Kidney epithelial cell (primary cell): ENCODE measurements around the gene PTPRD. TPM values are rescaled to one million over a fixed set of nuclear protein-coding genes. Genes with fewer than 3 reads are reported as not detected.

Experiments used
- DNase-seq: peaks from one replicate; pipeline ENCODE4 v3.0.0-alpha.2; 2010; ENCODE audit warnings: low read depth
- H3K27me3 ChIP-seq: 2 replicates; pipeline ENCODE4 v1.6.0; 2011; ENCODE audit warnings: low read length; ENCODE audit not compliant: control insufficient read depth, insufficient read depth
- H3K36me3 ChIP-seq: 2 replicates; pipeline ENCODE4 v1.5.1; 2011; ENCODE audit warnings: low read length; ENCODE audit not compliant: control insufficient read depth, insufficient read depth
- H3K4me3 ChIP-seq: 2 replicates; pipeline ENCODE4 v1.5.1; 2011; ENCODE audit warnings: low read depth, mild to moderate bottlenecking, control low read depth, low read length
- total RNA-seq: library from RNA; depleted of rRNA; stranded (reverse); fragments of >200 nt; gene quantifications from 2 replicates; pipeline ENCODE4 v1.2.3, GENCODE V29; 2015
- TF ChIP-seq, protein P1 (sequence below): IDR thresholded peaks from 2 replicates; pipeline ENCODE4 v1.5.1; 2011; ENCODE audit warnings: mild to moderate bottlenecking, moderate library complexity, low read length, control low read depth, inconsistent platforms; ENCODE audit not compliant: insufficient read depth, poor library complexity, severe bottlenecking

The PTPRD gene
- total RNA-seq, 1 donor from 2014 or later, result 18.8 TPM

- TF ChIP-seq, protein P1, sequence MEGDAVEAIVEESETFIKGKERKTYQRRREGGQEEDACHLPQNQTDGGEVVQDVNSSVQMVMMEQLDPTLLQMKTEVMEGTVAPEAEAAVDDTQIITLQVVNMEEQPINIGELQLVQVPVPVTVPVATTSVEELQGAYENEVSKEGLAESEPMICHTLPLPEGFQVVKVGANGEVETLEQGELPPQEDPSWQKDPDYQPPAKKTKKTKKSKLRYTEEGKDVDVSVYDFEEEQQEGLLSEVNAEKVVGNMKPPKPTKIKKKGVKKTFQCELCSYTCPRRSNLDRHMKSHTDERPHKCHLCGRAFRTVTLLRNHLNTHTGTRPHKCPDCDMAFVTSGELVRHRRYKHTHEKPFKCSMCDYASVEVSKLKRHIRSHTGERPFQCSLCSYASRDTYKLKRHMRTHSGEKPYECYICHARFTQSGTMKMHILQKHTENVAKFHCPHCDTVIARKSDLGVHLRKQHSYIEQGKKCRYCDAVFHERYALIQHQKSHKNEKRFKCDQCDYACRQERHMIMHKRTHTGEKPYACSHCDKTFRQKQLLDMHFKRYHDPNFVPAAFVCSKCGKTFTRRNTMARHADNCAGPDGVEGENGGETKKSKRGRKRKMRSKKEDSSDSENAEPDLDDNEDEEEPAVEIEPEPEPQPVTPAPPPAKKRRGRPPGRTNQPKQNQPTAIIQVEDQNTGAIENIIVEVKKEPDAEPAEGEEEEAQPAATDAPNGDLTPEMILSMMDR, result no peak
- Histone ChIP-seq H3K27me3 (no peaks in the 10 kb centered on the region), H3K4me3 (no peak overlapping the region), H3K36me3 (no peaks in the 10 kb centered on the region)
- DNase-seq, result no peak
These were observed 708.8 kb downstream of the PTPRD start for GRCh38 chr9:9904041-9904440.

DNA sequence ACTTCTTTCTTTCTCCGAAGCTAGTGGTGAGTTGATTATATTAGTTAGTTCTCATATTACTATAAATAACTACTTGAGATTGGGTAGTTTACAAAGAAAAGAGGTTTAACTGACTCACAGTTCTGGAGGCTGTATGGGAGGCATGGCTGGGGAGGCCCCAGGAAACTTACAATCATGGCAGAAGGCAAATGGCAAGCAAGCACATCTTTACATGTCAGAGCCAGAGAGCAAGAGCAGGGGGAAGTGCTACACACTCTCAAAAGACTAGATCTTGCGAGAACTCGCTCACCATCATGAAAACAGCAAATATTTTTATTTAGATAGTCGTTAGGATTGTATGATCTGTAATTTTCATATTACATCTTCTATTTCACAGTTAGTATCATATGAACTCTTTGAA lies 711.2 kb downstream of the PTPRD start:
- DNase-seq, result no peak
- no peaks in the 10 kb centered on the region for H3K36me3 ChIP-seq
- TF ChIP-seq, protein P1, result no peak
- no peak overlapping the region for H3K4me3 ChIP-seq
- no peaks in the 10 kb centered on the region for H3K27me3 ChIP-seq

GRCh38 chr9:9893837-9894236 lies 719.0 kb downstream of the PTPRD start:
- DNase-seq, result no peak
- TF ChIP-seq, protein P1, result no peak
- H3K27me3 ChIP-seq, result no peaks in the 10 kb centered on the region
- H3K4me3 ChIP-seq, result no peak overlapping the region
- H3K36me3 ChIP-seq, result no peaks in the 10 kb centered on the region

DNA sequence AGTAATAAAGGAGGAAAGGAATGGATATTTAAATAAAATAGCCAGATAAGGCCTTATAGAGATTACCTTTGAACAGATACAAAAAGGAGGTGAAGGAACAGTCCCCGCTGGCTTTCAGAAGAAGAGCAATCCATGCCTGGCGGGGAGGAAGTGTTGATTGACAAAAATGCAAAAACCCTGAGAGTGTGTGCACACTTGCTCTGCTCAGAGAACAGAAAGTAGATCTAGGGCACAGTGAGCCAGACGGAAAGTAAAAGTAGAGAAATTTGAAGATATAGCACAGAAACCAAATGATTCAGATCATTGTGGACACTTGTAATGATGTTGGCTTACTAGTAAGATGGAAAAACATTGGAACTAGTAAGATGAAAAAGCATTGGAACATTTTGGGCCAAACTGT lies 720.6 kb downstream of the PTPRD start:
- no peaks in the 10 kb centered on the region for H3K36me3 ChIP-seq
- TF ChIP-seq, protein P1, result no peak
- no peak for DNase-seq
- H3K4me3 ChIP-seq, result no peak overlapping the region
- no peaks in the 10 kb centered on the region for H3K27me3 ChIP-seq

DNA sequence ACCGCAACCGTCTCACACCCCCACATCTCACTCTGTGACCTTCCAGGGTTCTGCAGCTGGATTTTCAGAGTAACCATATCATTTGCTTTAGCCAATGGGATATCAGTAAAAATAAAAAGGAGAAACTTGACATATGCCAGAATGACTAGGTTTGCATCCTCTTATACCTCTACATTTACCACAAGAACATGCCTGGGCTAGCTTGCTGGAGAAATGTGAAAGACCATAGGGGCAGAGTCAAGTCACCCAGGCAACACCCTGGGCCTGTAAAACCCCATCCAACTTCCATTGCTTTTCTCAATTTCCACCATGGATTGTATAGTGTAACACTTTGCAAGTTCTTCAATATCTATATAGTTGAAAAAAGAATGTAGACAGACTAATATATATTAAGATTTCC lies 731.1 kb downstream of the PTPRD start:
- H3K4me3 ChIP-seq, result no peak overlapping the region
- H3K27me3 ChIP-seq, result no peaks in the 10 kb centered on the region
- no peak for DNase-seq
- TF ChIP-seq, protein P1, result no peak
- H3K36me3 ChIP-seq, result no peaks in the 10 kb centered on the region

DNA sequence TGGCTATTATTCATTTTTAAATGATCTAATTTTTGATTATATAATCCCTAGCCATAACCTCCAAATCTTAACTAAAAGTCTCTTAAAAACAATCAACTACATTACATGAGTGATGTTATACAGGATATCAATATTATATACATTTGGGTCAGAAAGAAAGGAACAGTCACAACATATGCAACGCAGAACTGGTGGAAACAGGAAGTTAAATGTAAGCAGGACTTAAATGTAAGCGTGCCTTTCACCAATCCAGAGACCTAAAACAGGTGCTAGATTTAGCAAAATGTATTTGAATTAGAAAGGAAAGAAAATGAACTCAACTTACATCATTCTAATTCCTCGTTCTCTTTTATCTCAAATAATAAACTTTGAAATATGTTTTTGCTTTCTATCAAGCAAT lies 738.5 kb downstream of the PTPRD start:
- Histone ChIP-seq H3K4me3 (no peak overlapping the region), H3K36me3 (no peaks in the 10 kb centered on the region), H3K27me3 (no peaks in the 10 kb centered on the region)
- TF ChIP-seq, protein P1, result no peak
- DNase-seq, result no peak
